Right ventricle myocardium inferior (tissue), 1 donor: ENCODE results near the gene PAPLN. TPM values are rescaled to one million over a fixed set of nuclear protein-coding genes. Genes with fewer than 3 reads are reported as not detected.
"Not testable (repeated sequence)": the region's sequence is repeated elsewhere in the genome, so short reads cannot be mapped to it uniquely, and the experiment has no call there.

Experiments used
- ATAC-seq: fragments of 200-7000 bp; cut with Tn5 transposase; one replicate; pipeline ENCODE4 v1.9.1; 2020; ENCODE audit warnings: mild to moderate bottlenecking, moderate library complexity
- DNase-seq: peaks from one replicate; pipeline ENCODE4 v3.0.0; 2021; ENCODE audit errors: missing footprints
- intact Hi-C: fragments of 100-400 bp; cut with DNase I; formaldehyde crosslinking; loops from one replicate; pipeline ENCODE4 v1.11.0; 2022
- total RNA-seq: library from RNA; stranded (reverse); fragmentation: NEBNext Ultra II Directional; extraction: Animal tissue kit (Norgen Biotek cat#: 25700); gene quantifications from one replicate; pipeline ENCODE4 v1.2.1, GENCODE V29; 2021
- donor health status: DM: no; HTN: yes; CAD: no; lungs with severe emphysema.

The PAPLN gene
- total RNA-seq, 1 donor from 2014 or later, result 2.5 TPM

GRCh38 chr14:73273799-73274198 lies 36.5 kb downstream of the PAPLN start:
- intact Hi-C loops, result no loop called here
- ATAC-seq, result no peak

GRCh38 chr14:73276836-73277235 lies 39.5 kb downstream of the PAPLN start:
- DNase-seq (no peak), ATAC-seq (no peak)
- intact Hi-C loops, result no loop called here

More at GRCh38 chr14:73273799-73274198, 36.5 kb downstream of the PAPLN start:
- no peak for DNase-seq

- DNase-seq (no peak), ATAC-seq (no peak)
- intact Hi-C loops, result no loop called here
Observed at GRCh38 chr14:73277376-73277775, 40.1 kb downstream of the PAPLN start.

- DNase-seq, result no peak
- intact Hi-C loops, result no loop called here
- ATAC-seq, result no peak
Observed at GRCh38 chr14:73280903-73281302, 43.6 kb downstream of the PAPLN start.

- intact Hi-C loops, result no loop called here
- ATAC-seq (no peak), DNase-seq (no peak)
Observed at GRCh38 chr14:73283608-73284379, 46.5 kb downstream of the PAPLN start.

GRCh38 chr14:73285979-73286378 lies 48.7 kb downstream of the PAPLN start:
- intact Hi-C loops, result no loop called here
- no peak for ATAC-seq

GRCh38 chr14:73286598-73286997 lies 49.3 kb downstream of the PAPLN start:
- no peak for ATAC-seq
- intact Hi-C loops, result no loop called here
- no peak for DNase-seq

More at GRCh38 chr14:73285979-73286378, 48.7 kb downstream of the PAPLN start:
- no peak for DNase-seq

- DNase-seq, result no peak
- intact Hi-C loops, result no loop called here
- no peak for ATAC-seq
Observed at GRCh38 chr14:73287071-73287470, 49.8 kb downstream of the PAPLN start.

- DNase-seq (no peak), ATAC-seq (no peak)
- intact Hi-C loops, result no loop called here
Observed at GRCh38 chr14:73289308-73289707, 52.0 kb downstream of the PAPLN start.

- intact Hi-C loops, result no loop called here
- no peak for DNase-seq
- no peak for ATAC-seq
Observed at GRCh38 chr14:73289729-73290128, 52.4 kb downstream of the PAPLN start.

- DNase-seq, result no peak
- intact Hi-C loops, result no loop called here
- ATAC-seq, result no peak
Observed at GRCh38 chr14:73290279-73290678, 53.0 kb downstream of the PAPLN start.

- ATAC-seq, result no peak
- no peak for DNase-seq
- intact Hi-C loops, result no loop called here
Observed at GRCh38 chr14:73293782-73294781, 56.8 kb downstream of the PAPLN start.

GRCh38 chr14:73295198-73295796 lies 58.0 kb downstream of the PAPLN start:
- no peak for ATAC-seq
- DNase-seq, result no peak
- intact Hi-C loops, result loop anchor here (1.0 kb wide), 1 partner anchor 177 kb away; no protein-coding TSS in a partner anchor

GRCh38 chr14:73305499-73305898 lies 68.2 kb downstream of the PAPLN start:
- ATAC-seq (no peak), DNase-seq (no peak)
- intact Hi-C loops, result no loop called here

GRCh38 chr14:73307261-73307660 lies 70.0 kb downstream of the PAPLN start:
- DNase-seq, result no peak
- intact Hi-C loops, result no loop called here
- no peak for ATAC-seq

- intact Hi-C loops, DNase-seq, ATAC-seq: not testable (repeated sequence)
Observed at GRCh38 chr14:73309207-73309606, 71.9 kb downstream of the PAPLN start.

- no peak for ATAC-seq
- no peak for DNase-seq
- intact Hi-C loops, result no loop called here
Observed at GRCh38 chr14:73311708-73312030, 74.4 kb downstream of the PAPLN start.

GRCh38 chr14:73312687-73313086 lies 75.4 kb downstream of the PAPLN start:
- no peak for DNase-seq
- no peak for ATAC-seq
- intact Hi-C loops, result no loop called here

- no peak for ATAC-seq
- intact Hi-C loops, result no loop called here
- DNase-seq, result no peak
Observed at GRCh38 chr14:73313151-73313550, 75.8 kb downstream of the PAPLN start.
